Choroid plexus epithelial cell (primary cell): ENCODE results near the gene ADGRD1.

ENCODE experiments used
- DNase-seq: peaks from one replicate; pipeline ENCODE4 v3.0.0-alpha.2; 2010; ENCODE audit warnings: low read depth
- H3K4me3 ChIP-seq: 2 replicates; pipeline ENCODE4 v1.5.1; 2011; ENCODE audit warnings: low read depth, mild to moderate bottlenecking, control low read depth, low read length, moderate library complexity
- CTCF ChIP-seq: conservative IDR thresholded peaks from 2 replicates; pipeline ENCODE4 v1.5.1; 2011; ENCODE audit warnings: low read depth, mild to moderate bottlenecking, control low read depth, inconsistent platforms, low read length, moderate library complexity

ADGRD1 gene

GRCh38 chr12:131034631-131035244 is 81.0 kb downstream of the ADGRD1 start:
- H3K4me3 ChIP-seq: no peak overlapping the region
- DNase-seq: no peak
- TF ChIP-seq CTCF: no peak

- TF ChIP-seq CTCF: no peak
- no peak overlapping the region for H3K4me3 ChIP-seq
- DNase-seq: no peak
Observed at GRCh38 chr12:131035245-131035681, 81.6 kb downstream of the ADGRD1 start.

GRCh38 chr12:131038159-131038558 is 84.5 kb downstream of the ADGRD1 start:
- H3K4me3 ChIP-seq: no peak overlapping the region
- TF ChIP-seq CTCF: no peak
- DNase-seq: no peak

GRCh38 chr12:131038961-131039950 is 85.5 kb downstream of the ADGRD1 start:
- DNase-seq: no peak
- H3K4me3 ChIP-seq: no peak overlapping the region
- TF ChIP-seq CTCF: no peak

GRCh38 chr12:131040491-131040890 is 86.8 kb downstream of the ADGRD1 start:
- no peak for TF ChIP-seq CTCF
- DNase-seq: no peak
- no peak overlapping the region for H3K4me3 ChIP-seq

- H3K4me3 ChIP-seq: no peak overlapping the region
- no peak for DNase-seq
- TF ChIP-seq CTCF: no peak
Observed at GRCh38 chr12:131041216-131041967, 87.7 kb downstream of the ADGRD1 start.
